HCT116 (cell line): ENCODE measurements around the gene TAC4. TPM values are rescaled to one million over a fixed set of nuclear protein-coding genes. Genes with fewer than 3 reads are reported as not detected.

ENCODE experiments used
- ATAC-seq: fragments of 200-7000 bp; cut with Tn5 transposase; 2 replicates; pipeline ENCODE4 v1.9.1; 2020; ENCODE audit warnings: mild to moderate bottlenecking, moderate library complexity
- BruUV-seq: library from RNA; stranded (reverse); fragments of 400-500 nt; replicated peaks from 2 replicates; lab custom pipeline; 2021; lab: Mats Ljungman, UMichigan
- CTCF ChIA-PET: fragments of 300-600 bp; sonication (Branson Sonifier 250); formaldehyde crosslinking; loops from one replicate; lab custom pipeline; 2021; ENCODE audit warnings: antibody characterized with exemption; lab: Charles Lee
- POLR2A ChIA-PET: fragments of 300-600, 350-600 bp; sonication (Branson Sonifier 250); formaldehyde crosslinking; loops from one replicate; lab custom pipeline; 2021; ENCODE audit warnings: antibody characterized with exemption; lab: Charles Lee
- RAD21 ChIA-PET, 2 experiments: fragments of 300-600 bp; sonication (Branson Sonifier 250); formaldehyde crosslinking; loops; one replicate each; lab custom pipeline; 2023; ENCODE audit warnings: low total read pairs in 2 of 2; ENCODE audit not compliant: uncharacterized antibody in 2 of 2, unreplicated experiment in 2 of 2, low non-redundant PET in 1 of 2; lab: Charles Lee
- DNase-seq: peaks from one replicate; pipeline ENCODE4 v3.0.0-alpha.2; 2010; ENCODE audit warnings: low read depth, low spot score
- H2AFZ ChIP-seq: fragments of 200-600 bp; shearing (Covaris generic), sonication (generic); 2 replicates; pipeline ENCODE4 v1.6.1; 2017; ENCODE audit warnings: low read depth, mixed run types, mixed read lengths, antibody characterized with exemption, low read length; ENCODE audit not compliant: poor library complexity, severe bottlenecking
- H3K27ac ChIP-seq: 2 replicates; pipeline ENCODE4 v1.5.1; 2012; ENCODE audit warnings: low read depth, low read length
- H3K27me3 ChIP-seq: fragments of 200-600 bp; sonication (generic); 2 replicates; pipeline ENCODE4 v1.6.1; 2016; ENCODE audit warnings: mixed run types, low read length, mixed read lengths; ENCODE audit not compliant: insufficient read depth
- H3K36me3 ChIP-seq, 2 experiments: fragments of 200-500 bp in 1 of 2; fragments of 200-600 bp in 1 of 2; sonication (Bioruptor generic) in 1 of 2; sonication (generic) in 1 of 2; 2 replicates each; pipeline versions ENCODE4 v1.5.1 to v1.6.1; 2014 to 2016; ENCODE audit warnings: low read length in 2 of 2, inconsistent platforms in 1 of 2, mixed read lengths in 1 of 2, mixed run types in 1 of 2; ENCODE audit not compliant: insufficient read depth in 2 of 2, control insufficient read depth in 1 of 2
- H3K4me1 ChIP-seq, 2 experiments: fragments of 200-600 bp in 1 of 2; sonication (generic) in 1 of 2; 2 replicates each; pipeline versions ENCODE4 v1.5.1 to v1.6.1; 2012 to 2017; ENCODE audit warnings: low read length in 2 of 2, inconsistent platforms in 1 of 2, mild to moderate bottlenecking in 1 of 2, mixed read lengths in 1 of 2, mixed run types in 1 of 2, moderate library complexity in 1 of 2; ENCODE audit not compliant: insufficient read depth in 2 of 2, control insufficient read depth in 1 of 2
- H3K4me2 ChIP-seq: fragments of 200-600 bp; sonication (generic); 2 replicates; pipeline ENCODE4 v1.6.1; 2017; ENCODE audit warnings: mixed run types, low read length, mixed read lengths
- H3K4me3 ChIP-seq, 2 experiments: fragments of 200-600 bp in 1 of 2; sonication (generic) in 1 of 2; replicated peaks in 1 of 2; 2 replicates each; pipeline ENCODE4 v1.5.1; 2011 to 2016; ENCODE audit warnings: low read length in 2 of 2, control low read depth in 1 of 2, low read depth in 1 of 2, mild to moderate bottlenecking in 1 of 2, mixed read lengths in 1 of 2, mixed run types in 1 of 2
- H3K79me2 ChIP-seq: fragments of 200-600 bp; sonication (generic); 2 replicates; pipeline ENCODE4 v1.6.1; 2017; ENCODE audit warnings: mild to moderate bottlenecking, mixed run types, low read length, moderate library complexity, mixed read lengths; ENCODE audit not compliant: insufficient read depth
- H3K9ac ChIP-seq: fragments of 200-600 bp; sonication (generic); 2 replicates; pipeline ENCODE4 v1.6.1; 2016; ENCODE audit warnings: low read length, mixed read lengths
- H3K9me2 ChIP-seq: fragments of 200-600 bp; sonication (generic), shearing (Covaris generic); 2 replicates; pipeline ENCODE4 v1.6.1; 2017; ENCODE audit warnings: mixed run types, mild to moderate bottlenecking, moderate library complexity; ENCODE audit not compliant: insufficient read depth
- H3K9me3 ChIP-seq, 2 experiments: fragments of 200-500 bp in 1 of 2; fragments of 200-600 bp in 1 of 2; sonication (Bioruptor generic) in 1 of 2; sonication (generic) in 1 of 2; 2 replicates each; pipeline ENCODE4 v1.6.1; 2014 to 2017; ENCODE audit warnings: low read length in 2 of 2, mixed read lengths in 2 of 2, inconsistent platforms in 1 of 2, low read depth in 1 of 2, mild to moderate bottlenecking in 1 of 2, mixed run types in 1 of 2, moderate library complexity in 1 of 2; ENCODE audit not compliant: control insufficient read depth in 1 of 2, insufficient read depth in 1 of 2
- H4K20me1 ChIP-seq: fragments of 200-600 bp; sonication (generic), shearing (Covaris generic); 2 replicates; pipeline ENCODE4 v1.6.1; 2017; ENCODE audit warnings: mixed run types, mild to moderate bottlenecking, moderate library complexity; ENCODE audit not compliant: insufficient read depth
- CBX3 ChIP-seq: IDR thresholded peaks from 2 replicates; pipeline ENCODE4 v1.6.1; 2012; ENCODE audit warnings: low read depth
- EGR1 ChIP-seq: IDR thresholded peaks from 2 replicates; pipeline ENCODE4 v1.6.1; 2012; ENCODE audit warnings: low read depth
- ELF1 ChIP-seq: IDR thresholded peaks from 2 replicates; pipeline ENCODE4 v1.6.1; 2012; ENCODE audit warnings: low read depth, borderline replicate concordance
- EZH2 ChIP-seq: fragments of 200-600 bp; sonication (generic); IDR thresholded peaks from 2 replicates; pipeline ENCODE4 v1.6.1; 2017; ENCODE audit warnings: antibody characterized with exemption, mixed run types
- JUND ChIP-seq: IDR thresholded peaks from 2 replicates; pipeline ENCODE4 v1.6.1; 2012
- SRF ChIP-seq: IDR thresholded peaks from 2 replicates; pipeline ENCODE4 v1.6.1; 2012; ENCODE audit warnings: low read depth
- TCF7L2 ChIP-seq: IDR thresholded peaks from 2 replicates; pipeline ENCODE4 v1.7.0; 2011; ENCODE audit warnings: borderline replicate concordance, inconsistent platforms; ENCODE audit not compliant: insufficient read depth, insufficient read length; ENCODE audit errors: extremely low read depth
- ZFX ChIP-seq: fragments of 450-650 bp; IDR thresholded peaks from 2 replicates; pipeline ENCODE4 v1.6.1; 2017
- ZNF274 ChIP-seq: fragments of 200-500 bp; sonication (Bioruptor generic); IDR thresholded peaks from 2 replicates; pipeline ENCODE4 v1.6.1; 2014; ENCODE audit warnings: mild to moderate bottlenecking, low read depth, low read length, inconsistent platforms
- intact Hi-C: fragments of 100-400 bp; cut with micrococcal nuclease; formaldehyde crosslinking; loops from 2 replicates; pipeline ENCODE4 v1.10.0; 2022
- total RNA-seq: library from RNA; stranded (reverse); gene quantifications from one replicate; pipeline ENCODE4 v1.2.1, GENCODE V29; 2021; ENCODE audit not compliant: unreplicated experiment
- TF ChIP-seq, protein P1 (sequence below): IDR thresholded peaks from 2 replicates; pipeline ENCODE4 v1.6.1; 2012
- TF ChIP-seq, protein P2 (sequence below), 3 experiments: fragments of 200-600 bp in 1 of 3; sonication (generic) in 1 of 3; IDR thresholded peaks in 2 of 3; conservative IDR thresholded peaks in 1 of 3; 2 replicates each; pipeline ENCODE4 v1.5.1; 2012 to 2017; ENCODE audit warnings: low read depth in 2 of 3, low read length in 2 of 3, antibody characterized with exemption in 1 of 3, borderline replicate concordance in 1 of 3, control low read depth in 1 of 3, mild to moderate bottlenecking in 1 of 3, mixed read lengths in 1 of 3, mixed run types in 1 of 3, moderate library complexity in 1 of 3; ENCODE audit not compliant: insufficient read depth in 1 of 3
- TF ChIP-seq, protein P3 (sequence below): IDR thresholded peaks from 2 replicates; pipeline ENCODE4 v1.6.1; 2012; ENCODE audit warnings: low read depth

The TAC4 gene
- total RNA-seq, 1 experiment from 2014 or later: not detected

DNA sequence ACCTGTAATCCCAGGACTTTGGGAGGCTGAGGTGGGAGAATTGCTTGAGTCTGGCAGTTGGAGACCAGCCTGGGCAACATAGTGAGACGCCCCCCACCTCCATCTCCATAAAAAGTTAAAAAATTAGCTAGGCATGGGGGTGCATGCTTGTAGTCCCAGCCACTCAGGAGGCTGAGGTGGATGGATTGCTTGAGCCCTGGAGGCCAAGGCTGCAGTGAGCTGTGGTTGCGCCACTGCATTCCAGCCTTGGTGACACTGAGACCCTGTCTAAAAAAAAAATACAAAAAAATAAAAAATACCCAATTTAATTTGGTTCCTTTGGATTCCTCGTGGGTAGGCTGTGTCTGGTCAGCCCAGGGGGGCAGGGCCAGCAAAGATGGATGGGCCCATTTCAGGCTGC, 26.1 kb upstream of the TAC4 start (continued):
- no peak for TF ChIP-seq CBX3
- no peak for TF ChIP-seq ZFX
- TF ChIP-seq ELF1: no peak
- TF ChIP-seq, protein P1, sequence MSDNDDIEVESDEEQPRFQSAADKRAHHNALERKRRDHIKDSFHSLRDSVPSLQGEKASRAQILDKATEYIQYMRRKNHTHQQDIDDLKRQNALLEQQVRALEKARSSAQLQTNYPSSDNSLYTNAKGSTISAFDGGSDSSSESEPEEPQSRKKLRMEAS: no peak

DNA sequence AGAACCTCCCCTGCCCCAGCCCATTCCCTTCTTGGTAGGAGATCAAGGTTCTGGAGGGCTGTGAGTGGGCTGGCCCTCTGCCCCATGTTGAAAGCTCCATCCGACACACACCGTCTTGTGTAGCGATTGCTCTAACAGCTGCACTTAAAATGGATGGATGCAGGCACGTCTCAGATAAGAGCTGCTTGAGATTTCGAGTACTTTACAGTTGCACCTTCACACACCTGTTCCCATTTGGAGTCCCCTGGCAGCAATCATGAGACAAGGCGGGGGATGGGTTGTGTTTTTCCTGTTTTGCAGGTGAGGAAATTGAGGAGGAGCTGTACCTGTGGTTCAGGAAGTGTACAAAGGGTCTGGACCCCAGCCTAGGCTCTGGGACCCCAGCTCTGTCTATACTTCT, 25.6 kb upstream of the TAC4 start:
- RAD21 ChIA-PET: no interaction called here
- CTCF ChIA-PET: interaction anchor here (9.7 kb wide), 1 partner anchor 123 kb away, joined by 123 read pairs; the partner anchor contains the start of gene DLX3

More for the DNA sequence above, 25.6 kb upstream of the TAC4 start:
- intact Hi-C loops: no loop called here
- Histone ChIP-seq H2AFZ (no peak overlapping the region), H3K9ac (no peak overlapping the region), H3K36me3 (no peaks in the 10 kb centered on the region), H3K4me2 (no peak overlapping the region), H3K79me2 (no peaks in the 10 kb centered on the region), H3K27me3 (no peaks in the 10 kb centered on the region), H3K4me3 (no peak overlapping the region), H3K9me2 (no peaks in the 10 kb centered on the region), H3K4me1 (no peaks in the 10 kb centered on the region), H3K27ac (no peak overlapping the region), H3K9me3 (no peaks in the 10 kb centered on the region), H4K20me1 (no peaks in the 10 kb centered on the region)
- POLR2A ChIA-PET: no interaction called here
- DNase-seq: no peak
- ATAC-seq: no peak
- BruUV-seq: no TSS peak
- TF ChIP-seq ZNF274 (no peak), SRF (no peak), EZH2 (no peak), EGR1 (no peak), TCF7L2 (no peak), JUND (no peak)
- TF ChIP-seq, protein P2, sequence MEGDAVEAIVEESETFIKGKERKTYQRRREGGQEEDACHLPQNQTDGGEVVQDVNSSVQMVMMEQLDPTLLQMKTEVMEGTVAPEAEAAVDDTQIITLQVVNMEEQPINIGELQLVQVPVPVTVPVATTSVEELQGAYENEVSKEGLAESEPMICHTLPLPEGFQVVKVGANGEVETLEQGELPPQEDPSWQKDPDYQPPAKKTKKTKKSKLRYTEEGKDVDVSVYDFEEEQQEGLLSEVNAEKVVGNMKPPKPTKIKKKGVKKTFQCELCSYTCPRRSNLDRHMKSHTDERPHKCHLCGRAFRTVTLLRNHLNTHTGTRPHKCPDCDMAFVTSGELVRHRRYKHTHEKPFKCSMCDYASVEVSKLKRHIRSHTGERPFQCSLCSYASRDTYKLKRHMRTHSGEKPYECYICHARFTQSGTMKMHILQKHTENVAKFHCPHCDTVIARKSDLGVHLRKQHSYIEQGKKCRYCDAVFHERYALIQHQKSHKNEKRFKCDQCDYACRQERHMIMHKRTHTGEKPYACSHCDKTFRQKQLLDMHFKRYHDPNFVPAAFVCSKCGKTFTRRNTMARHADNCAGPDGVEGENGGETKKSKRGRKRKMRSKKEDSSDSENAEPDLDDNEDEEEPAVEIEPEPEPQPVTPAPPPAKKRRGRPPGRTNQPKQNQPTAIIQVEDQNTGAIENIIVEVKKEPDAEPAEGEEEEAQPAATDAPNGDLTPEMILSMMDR (IDR thresholded peaks at IDR 0.05 in 2 of 3, conservative IDR thresholded peaks at IDR 0.05 in 1 of 3; ENCODE audit: borderline replicate concordance in 1 of 3, insufficient read depth in 1 of 3, low read depth in 2 of 3, low read length in 2 of 3): no peak
- TF ChIP-seq, protein P3, sequence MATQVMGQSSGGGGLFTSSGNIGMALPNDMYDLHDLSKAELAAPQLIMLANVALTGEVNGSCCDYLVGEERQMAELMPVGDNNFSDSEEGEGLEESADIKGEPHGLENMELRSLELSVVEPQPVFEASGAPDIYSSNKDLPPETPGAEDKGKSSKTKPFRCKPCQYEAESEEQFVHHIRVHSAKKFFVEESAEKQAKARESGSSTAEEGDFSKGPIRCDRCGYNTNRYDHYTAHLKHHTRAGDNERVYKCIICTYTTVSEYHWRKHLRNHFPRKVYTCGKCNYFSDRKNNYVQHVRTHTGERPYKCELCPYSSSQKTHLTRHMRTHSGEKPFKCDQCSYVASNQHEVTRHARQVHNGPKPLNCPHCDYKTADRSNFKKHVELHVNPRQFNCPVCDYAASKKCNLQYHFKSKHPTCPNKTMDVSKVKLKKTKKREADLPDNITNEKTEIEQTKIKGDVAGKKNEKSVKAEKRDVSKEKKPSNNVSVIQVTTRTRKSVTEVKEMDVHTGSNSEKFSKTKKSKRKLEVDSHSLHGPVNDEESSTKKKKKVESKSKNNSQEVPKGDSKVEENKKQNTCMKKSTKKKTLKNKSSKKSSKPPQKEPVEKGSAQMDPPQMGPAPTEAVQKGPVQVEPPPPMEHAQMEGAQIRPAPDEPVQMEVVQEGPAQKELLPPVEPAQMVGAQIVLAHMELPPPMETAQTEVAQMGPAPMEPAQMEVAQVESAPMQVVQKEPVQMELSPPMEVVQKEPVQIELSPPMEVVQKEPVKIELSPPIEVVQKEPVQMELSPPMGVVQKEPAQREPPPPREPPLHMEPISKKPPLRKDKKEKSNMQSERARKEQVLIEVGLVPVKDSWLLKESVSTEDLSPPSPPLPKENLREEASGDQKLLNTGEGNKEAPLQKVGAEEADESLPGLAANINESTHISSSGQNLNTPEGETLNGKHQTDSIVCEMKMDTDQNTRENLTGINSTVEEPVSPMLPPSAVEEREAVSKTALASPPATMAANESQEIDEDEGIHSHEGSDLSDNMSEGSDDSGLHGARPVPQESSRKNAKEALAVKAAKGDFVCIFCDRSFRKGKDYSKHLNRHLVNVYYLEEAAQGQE: no peak
- TF ChIP-seq, protein P1: no peak
